ENCODE measurements around the gene UHRF2. TPM values are rescaled to one million over a fixed set of nuclear protein-coding genes. Genes with fewer than 3 reads are reported as not detected.
A peak's percentile ranks its signal among the peaks of the same experiment; 100 is the strongest.

Gene UHRF2
- total and polyA plus RNA-seq, 2 donors (not counting 3 experiments of a cell fraction or from before 2014, with no cell fraction given) = 63.5 to 101 TPM

GRCh38 chr9:6414247-6414641, 1.2 kb downstream of the UHRF2 start:
- Histone ChIP-seq H3K9me1 (replicated peaks; ENCODE audit: control insufficient read depth, extremely low read depth, insufficient read depth, low read length) (no peaks in the 10 kb centered on the region), H3K4me3 (replicated peaks in 1 of 3; ENCODE audit: insufficient read depth in 1 of 3, low read depth in 1 of 3, low read length in 3 of 3) (peak overlapping the region; percentile 53 to 100 (median 98)), H3K27ac (ENCODE audit: insufficient read depth, low read depth, low read length) (peak overlapping the region; percentile 91), H3K79me2 (ENCODE audit: control insufficient read depth, insufficient read depth, low read length) (peaks cover 61% of the 10 kb centered on the region), H3K4me2 (ENCODE audit: insufficient read depth, low read length) (peak overlapping the region; percentile 98), H3K27me3 (ENCODE audit: control insufficient read depth in 2 of 2, insufficient read depth in 2 of 2, low read length in 2 of 2) (no peaks in the 10 kb centered on the region), H3K9me3 (replicated peaks; ENCODE audit: control insufficient read depth, insufficient read depth, low read length) (no peaks in the 10 kb centered on the region), H4K20me1 (replicated peaks; ENCODE audit: control insufficient read depth, extremely low read depth, insufficient read depth, low read length) (peaks cover 7% of the 10 kb centered on the region), H3K4me1 (ENCODE audit: control insufficient read depth, extremely low read depth, insufficient read depth, low read length) (peaks cover 26% of the 10 kb centered on the region), H3K9ac (replicated peaks; ENCODE audit: extremely low read depth, insufficient read depth, low read length) (peak overlapping the region; percentile 99), H3K36me3 (ENCODE audit: control insufficient read depth in 2 of 2, extremely low read depth in 1 of 2, insufficient read depth in 2 of 2, low read length in 2 of 2) (peaks cover 0 to 2% of the 10 kb centered on the region in 2 experiments), H2AFZ (ENCODE audit: low read depth, low read length) (no peak overlapping the region)
- DNase-seq (ENCODE audit: low read depth, low spot score) (peak; percentile 54), FAIRE-seq (no peak)
- BruUV-seq (replicated peaks) = no TSS peak
- dilution Hi-C loops (cut with MboI; ENCODE audit: extremely low pct_ligation_motif_present, low sequenced_read_pairs) (no loop called here), intact Hi-C loops (cut with micrococcal nuclease) (loop anchor here (2.0 to 10.0 kb wide), 5 partner anchors 37 to 407 kb away; a partner anchor contains a TSS)
- POLR2A ChIA-PET = interaction anchor here (1.6 kb wide), 1 partner anchor 12 kb away, joined by 5 read pairs; no protein-coding TSS in a partner anchor
- CTCF ChIA-PET = interaction anchor here (1.0 to 4.0 kb wide), 13 partner anchors 12 to 360 kb away, joined by 3 to 21 read pairs (median 7); no protein-coding TSS in a partner anchor
- TF ChIP-seq CTCF (IDR thresholded peaks at IDR 0.05; ENCODE audit: extremely low read depth in 1 of 2, insufficient read depth in 1 of 2, low read depth in 1 of 2, low read length in 2 of 2) (no peak), POLR2A (IDR thresholded peaks at IDR 0.05; ENCODE audit: low read depth, low read length) (peak; percentile 47)

GRCh38 chr9:6415266-6415665, 2.3 kb downstream of the UHRF2 start:
- no peak for DNase-seq (ENCODE audit: low read depth, low spot score)
- peak overlapping the region; percentile 99 for H3K9ac ChIP-seq (replicated peaks; ENCODE audit: extremely low read depth, insufficient read depth, low read length)
- H2AFZ ChIP-seq (ENCODE audit: low read depth, low read length) = no peak overlapping the region
- H3K9me3 ChIP-seq (replicated peaks; ENCODE audit: control insufficient read depth, insufficient read depth, low read length) = no peaks in the 10 kb centered on the region
- ChIA-PET CTCF (interaction anchor here (0.6 to 4.0 kb wide), 16 partner anchors 9 to 361 kb away, joined by 3 to 21 read pairs (median 4); no protein-coding TSS in a partner anchor), POLR2A (no interaction called here)
- H3K9me1 ChIP-seq (replicated peaks; ENCODE audit: control insufficient read depth, extremely low read depth, insufficient read depth, low read length) = no peaks in the 10 kb centered on the region
- dilution Hi-C loops (cut with MboI; ENCODE audit: extremely low pct_ligation_motif_present, low sequenced_read_pairs) = no loop called here
- intact Hi-C loops (cut with micrococcal nuclease) = loop anchor here (2.0 to 10.0 kb wide), 2 partner anchors 36 to 220 kb away; no protein-coding TSS in a partner anchor
- H3K27ac ChIP-seq (ENCODE audit: insufficient read depth, low read depth, low read length) = peak overlapping the region; percentile 91
- peaks cover 7% of the 10 kb centered on the region for H4K20me1 ChIP-seq (replicated peaks; ENCODE audit: control insufficient read depth, extremely low read depth, insufficient read depth, low read length)
- no peaks in the 10 kb centered on the region for H3K27me3 ChIP-seq (ENCODE audit: control insufficient read depth in 2 of 2, insufficient read depth in 2 of 2, low read length in 2 of 2)
- peaks cover 72% of the 10 kb centered on the region for H3K79me2 ChIP-seq (ENCODE audit: control insufficient read depth, insufficient read depth, low read length)
- peaks cover 28% of the 10 kb centered on the region for H3K4me1 ChIP-seq (ENCODE audit: control insufficient read depth, extremely low read depth, insufficient read depth, low read length)
- H3K4me2 ChIP-seq (ENCODE audit: insufficient read depth, low read length) = peak overlapping the region; percentile 98
- H3K36me3 ChIP-seq (ENCODE audit: control insufficient read depth in 2 of 2, extremely low read depth in 1 of 2, insufficient read depth in 2 of 2, low read length in 2 of 2) = peaks cover 0 to 2% of the 10 kb centered on the region in 2 experiments
- BruUV-seq (replicated peaks) = no TSS peak
- FAIRE-seq = no peak
- TF ChIP-seq JUN (IDR thresholded peaks at IDR 0.05; ENCODE audit: borderline replicate concordance, insufficient read depth, insufficient read length, low read depth) (no peak), POLR2AphosphoS5 (IDR thresholded peaks at IDR 0.05; ENCODE audit: insufficient read depth, low read depth, low read length) (no peak), FOS (IDR thresholded peaks at IDR 0.05; ENCODE audit: borderline replicate concordance, insufficient read depth, low read length) (no peak), GATA2 (IDR thresholded peaks at IDR 0.05; ENCODE audit: insufficient read depth, insufficient read length, low read depth, low read length) (no peak), MYC (IDR thresholded peaks at IDR 0.05; ENCODE audit: low read depth, low read length) (no peak)
- peak overlapping the region; percentile 53 to 100 (median 98) for H3K4me3 ChIP-seq (replicated peaks in 1 of 3; ENCODE audit: insufficient read depth in 1 of 3, low read depth in 1 of 3, low read length in 3 of 3)
